K562 (cell line): ENCODE data around the gene PGAP3. TPM values are rescaled to one million over a fixed set of nuclear protein-coding genes. Genes with fewer than 3 reads are reported as not detected.
A peak's percentile ranks its signal among the peaks of the same experiment; 100 is the strongest.

ENCODE experiments used
- BCL6 ChIP-seq: fragments of 250-450 bp; sonication (Bioruptor Pico); IDR thresholded peaks from 2 replicates; pipeline ENCODE4 v1.4.0; 2020
- BRF2 ChIP-seq: IDR thresholded peaks from 3 replicates; pipeline ENCODE4 v1.6.1; 2011; ENCODE audit warnings: borderline replicate concordance, mild to moderate bottlenecking; ENCODE audit not compliant: insufficient read length, insufficient read depth
- CBFA2T3 ChIP-seq: fragments of 450-650 bp; IDR thresholded peaks from 2 replicates; pipeline ENCODE4 v1.6.1; 2017
- CCNT2 ChIP-seq: IDR thresholded peaks from 2 replicates; pipeline ENCODE4 v1.6.1; 2011; ENCODE audit warnings: borderline replicate concordance, low read depth, mild to moderate bottlenecking, moderate library complexity, mixed read lengths, low read length; ENCODE audit not compliant: insufficient read length; ENCODE audit errors: extremely low read depth
- CREM ChIP-seq: IDR thresholded peaks from 2 replicates; pipeline ENCODE4 v1.6.1; 2014; ENCODE audit warnings: antibody characterized with exemption, low read depth
- GABPA ChIP-seq: fragments of 200-800 bp; sonication (Bioruptor generic); conservative IDR thresholded peaks from 2 replicates; pipeline ENCODE4 v1.6.1; 2016; ENCODE audit warnings: low read depth, missing genetic modification characterization, missing compliant biosample characterization
- HMG20A ChIP-seq: fragments of 450-650 bp; formaldehyde crosslinking; conservative IDR thresholded peaks from 2 replicates; pipeline ENCODE4 v1.4.0; 2020; ENCODE audit warnings: mild to moderate bottlenecking, mixed read lengths
- HMGN3 ChIP-seq: IDR thresholded peaks from 2 replicates; pipeline ENCODE4 v1.6.1; 2011; ENCODE audit warnings: borderline replicate concordance, low read depth, mild to moderate bottlenecking, mixed read lengths, low read length; ENCODE audit not compliant: insufficient read length; ENCODE audit errors: extremely low read depth
- KLF1 ChIP-seq: fragments of 450-650 bp; IDR thresholded peaks from 2 replicates; pipeline ENCODE4 v1.6.1; 2016; ENCODE audit warnings: missing genetic modification characterization, missing compliant biosample characterization
- KLF13 ChIP-seq: fragments of 450-650 bp; IDR thresholded peaks from 2 replicates; pipeline ENCODE4 v1.6.1; 2016; ENCODE audit warnings: missing genetic modification characterization, low read depth, mild to moderate bottlenecking, missing compliant biosample characterization, moderate library complexity, borderline replicate concordance
- MAZ ChIP-seq, 2 experiments: fragments of 450-650 bp in 1 of 2; sonication (generic) in 1 of 2; formaldehyde crosslinking; IDR thresholded peaks in 1 of 2; conservative IDR thresholded peaks in 1 of 2; 2 replicates each; pipeline versions ENCODE4 v1.4.0 to v1.5.0; 2020; ENCODE audit warnings: mild to moderate bottlenecking in 1 of 2, missing genetic modification reagents in 1 of 2
- MTF1 ChIP-seq: fragments of 250-450 bp; sonication (Bioruptor Pico); IDR thresholded peaks from 2 replicates; pipeline ENCODE4 v1.9.0; 2021; ENCODE audit warnings: moderate library complexity, mild to moderate bottlenecking, inconsistent platforms, borderline replicate concordance
- NCOA6 ChIP-seq: fragments of 450-650 bp; IDR thresholded peaks from 2 replicates; pipeline ENCODE4 v1.6.1; 2017; ENCODE audit warnings: mild to moderate bottlenecking
- NR2C1 ChIP-seq, 2 experiments: fragments of 450-650 bp; IDR thresholded peaks; 2 replicates each; pipeline ENCODE4 v1.6.1; 2017; ENCODE audit warnings: mild to moderate bottlenecking in 2 of 2, antibody characterized with exemption in 1 of 2, inconsistent platforms in 1 of 2, missing compliant biosample characterization in 1 of 2, missing genetic modification characterization in 1 of 2
- SFPQ ChIP-seq: fragments of 200-400 bp; formaldehyde crosslinking; IDR thresholded peaks from 2 replicates; pipeline ENCODE4 v1.6.1; 2017; ENCODE audit warnings: mild to moderate bottlenecking, low read depth, low read length, moderate library complexity
- SMAD3 ChIP-seq: fragments of 450-650 bp; formaldehyde crosslinking; conservative IDR thresholded peaks from 2 replicates; pipeline ENCODE4 v1.4.0; 2020; ENCODE audit warnings: mild to moderate bottlenecking
- TAF9B ChIP-seq: fragments of 450-650 bp; IDR thresholded peaks from 2 replicates; pipeline ENCODE4 v1.6.1; 2018; ENCODE audit warnings: mild to moderate bottlenecking; ENCODE audit not compliant: partially characterized antibody
- TGIF2 ChIP-seq: sonication (generic); formaldehyde crosslinking; IDR thresholded peaks from 2 replicates; pipeline ENCODE4 v1.8.1; 2022; ENCODE audit warnings: mild to moderate bottlenecking, missing genetic modification reagents, moderate library complexity
- ZNF12 ChIP-seq: sonication (generic); formaldehyde crosslinking; IDR thresholded peaks from 2 replicates; pipeline ENCODE4 v1.4.0; 2020; ENCODE audit warnings: mild to moderate bottlenecking, missing genetic modification reagents
- polyA plus RNA-seq, 8 experiments: library from polyadenylated mRNA; depleted of rRNA in 4 of 8; stranded (reverse) in 5 of 8; unstranded in 3 of 8; fragments of >200 nt; fragmentation: Nextera tagmentation in 2 of 8; fragmentation: Illumina TruSeq in 1 of 8; extraction: Ambion mirVana in 2 of 8; extraction: Trizol in 1 of 8; gene quantifications; 2 replicates each; pipeline versions ENCODE4 v1.2.1 to v1.2.3, GENCODE V29; 2011 to 2014; ENCODE audit warnings: inconsistent platforms in 1 of 8, missing spikeins in 1 of 8
- total RNA-seq, 7 experiments: library from RNA; depleted of rRNA in 6 of 7; stranded (reverse); fragments of >200 nt in 6 of 7; fragmentation: Illumina TruSeq in 2 of 7; extraction: Trizol in 2 of 7; gene quantifications; 2 replicates each; pipeline versions ENCODE4 v1.2.1 to v1.2.3, GENCODE V29; 2011 to 2021; ENCODE audit warnings: low replicate concordance in 1 of 7
- TF ChIP-seq, protein P1 (sequence below): fragments of 450-650 bp; formaldehyde crosslinking; conservative IDR thresholded peaks from 2 replicates; pipeline ENCODE4 v1.4.0; 2022; ENCODE audit warnings: mild to moderate bottlenecking, missing genetic modification characterization
- TF ChIP-seq, protein P2 (sequence below): fragments of 250-450 bp; sonication (Bioruptor Pico); IDR thresholded peaks from 2 replicates; pipeline ENCODE4 v1.8.0; 2022; ENCODE audit warnings: inconsistent platforms, mild to moderate bottlenecking, moderate library complexity, borderline replicate concordance

PGAP3 gene
- total and polyA plus RNA-seq, 9 of the 15 experiments (the other 6 are each of a cell fraction or from before 2014, with no cell fraction given): 0.38 to 9.4 (median 4.5) TPM

- TF ChIP-seq, protein P1, sequence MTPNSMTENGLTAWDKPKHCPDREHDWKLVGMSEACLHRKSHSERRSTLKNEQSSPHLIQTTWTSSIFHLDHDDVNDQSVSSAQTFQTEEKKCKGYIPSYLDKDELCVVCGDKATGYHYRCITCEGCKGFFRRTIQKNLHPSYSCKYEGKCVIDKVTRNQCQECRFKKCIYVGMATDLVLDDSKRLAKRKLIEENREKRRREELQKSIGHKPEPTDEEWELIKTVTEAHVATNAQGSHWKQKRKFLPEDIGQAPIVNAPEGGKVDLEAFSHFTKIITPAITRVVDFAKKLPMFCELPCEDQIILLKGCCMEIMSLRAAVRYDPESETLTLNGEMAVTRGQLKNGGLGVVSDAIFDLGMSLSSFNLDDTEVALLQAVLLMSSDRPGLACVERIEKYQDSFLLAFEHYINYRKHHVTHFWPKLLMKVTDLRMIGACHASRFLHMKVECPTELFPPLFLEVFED (CRISPR knock-in tag): peak; percentile 69; the same call in 1 of the 2 replicates
- no peak for TF ChIP-seq CBFA2T3
- no peak for TF ChIP-seq BRF2
- TF ChIP-seq MAZ (CRISPR knock-in tag; conservative IDR thresholded peaks at IDR 0.05 in 1 of 2, IDR thresholded peaks at IDR 0.05 in 1 of 2): peak; percentile 38 to 77; a peak in 2 of 4 replicates
- no peak for TF ChIP-seq TGIF2 (CRISPR knock-in tag)
- TF ChIP-seq BCL6: no peak
- no peak for TF ChIP-seq ZNF12 (CRISPR knock-in tag)
- TF ChIP-seq HMG20A (CRISPR knock-in tag): no peak
- TF ChIP-seq KLF13 (tag): peak; percentile 86; the same call in 1 of the 2 replicates
- TF ChIP-seq HMGN3: peak; percentile 77
- TF ChIP-seq CCNT2: peak; percentile 28
- peak; percentile 40; the same call in 1 of the 2 replicates for TF ChIP-seq CREM
- no peak for TF ChIP-seq MTF1 (CRISPR knock-in tag)
- TF ChIP-seq, protein P2, sequence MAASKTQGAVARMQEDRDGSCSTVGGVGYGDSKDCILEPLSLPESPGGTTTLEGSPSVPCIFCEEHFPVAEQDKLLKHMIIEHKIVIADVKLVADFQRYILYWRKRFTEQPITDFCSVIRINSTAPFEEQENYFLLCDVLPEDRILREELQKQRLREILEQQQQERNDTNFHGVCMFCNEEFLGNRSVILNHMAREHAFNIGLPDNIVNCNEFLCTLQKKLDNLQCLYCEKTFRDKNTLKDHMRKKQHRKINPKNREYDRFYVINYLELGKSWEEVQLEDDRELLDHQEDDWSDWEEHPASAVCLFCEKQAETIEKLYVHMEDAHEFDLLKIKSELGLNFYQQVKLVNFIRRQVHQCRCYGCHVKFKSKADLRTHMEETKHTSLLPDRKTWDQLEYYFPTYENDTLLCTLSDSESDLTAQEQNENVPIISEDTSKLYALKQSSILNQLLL (CRISPR knock-in tag): no peak
- TF ChIP-seq NCOA6: no peak
- peak; percentile 50; the same call in 1 of the 2 replicates for TF ChIP-seq NR2C1 (IDR thresholded peaks at IDR 0.05)
- TF ChIP-seq NR2C1 (tag; IDR thresholded peaks at IDR 0.05): no peak
- no peak for TF ChIP-seq SFPQ
- TF ChIP-seq TAF9B: peak; percentile 63
- TF ChIP-seq KLF1 (tag): peak; percentile 89
- 0 out of 2 replicates have a peak, but pooled peaks have one; percentile 1 for TF ChIP-seq GABPA (tag)
- no peak for TF ChIP-seq SMAD3
Measured at GRCh38 chr17:39722965-39723848, 35.4 kb upstream of the PGAP3 start (continued).
